ENCODE measurements around the gene RGS1.

RGS1 gene

GRCh38 chr1:192553741-192554140 lies 21.8 kb upstream of the RGS1 start (continued):
- TF ChIP-seq ZNF639 (tag by site-specific recombination; IDR thresholded peaks at IDR 0.05): no peak
- TF ChIP-seq BCL11B (tag by site-specific recombination; IDR thresholded peaks at IDR 0.05; ENCODE audit: low read depth): no peak
- TF ChIP-seq ZNF514 (tag by site-specific recombination; IDR thresholded peaks at IDR 0.05): no peak
- no peak for TF ChIP-seq ZNF510 (tag by site-specific recombination; IDR thresholded peaks at IDR 0.05; ENCODE audit: insufficient replicate concordance)
- TF ChIP-seq ZNF2 (tag by site-specific recombination; IDR thresholded peaks at IDR 0.05): no peak
- no peak for TF ChIP-seq ZNF292 (tag by site-specific recombination; IDR thresholded peaks at IDR 0.05; ENCODE audit: borderline replicate concordance, low read depth)

- H3K27ac ChIP-seq (ENCODE audit: extremely low read depth, low read depth, low read length): no peak overlapping the region
- H3K9me3 ChIP-seq (ENCODE audit: control insufficient read depth, insufficient read depth, low read depth, low read length): no peaks in the 10 kb centered on the region
- ChIA-PET POLR2A (no interaction called here), CTCF (no interaction called here)
- no peaks in the 10 kb centered on the region for H3K36me3 ChIP-seq (ENCODE audit: control insufficient read depth in 2 of 2, insufficient read depth in 1 of 2, low read length in 2 of 2)
- H3K4me1 ChIP-seq (ENCODE audit: control insufficient read depth, insufficient read depth, low read length): no peaks in the 10 kb centered on the region; the same call in 1 of the 2 replicates
- TF ChIP-seq SALL2 (tag by site-specific recombination; IDR thresholded peaks at IDR 0.05; ENCODE audit: borderline replicate concordance): no peak
- no peak for TF ChIP-seq GLIS1 (tag by site-specific recombination; IDR thresholded peaks at IDR 0.05)
- TF ChIP-seq ZNF501 (tag by site-specific recombination; IDR thresholded peaks at IDR 0.05): no peak
- H3K4me3 ChIP-seq (ENCODE audit: low read depth, low read length): no peak overlapping the region
These were observed 20.7 kb upstream of the RGS1 start for GRCh38 chr1:192554904-192555303.

- Histone ChIP-seq H3K4me1 (ENCODE audit: control insufficient read depth, insufficient read depth, low read length) (no peaks in the 10 kb centered on the region; the same call in 1 of the 2 replicates), H3K36me3 (ENCODE audit: control insufficient read depth in 2 of 2, insufficient read depth in 1 of 2, low read length in 2 of 2) (no peaks in the 10 kb centered on the region), H3K9me3 (ENCODE audit: control insufficient read depth, insufficient read depth, low read depth, low read length) (no peaks in the 10 kb centered on the region), H3K27ac (ENCODE audit: extremely low read depth, low read depth, low read length) (no peak overlapping the region), H3K4me3 (ENCODE audit: low read depth, low read length) (no peak overlapping the region)
- ChIA-PET CTCF (no interaction called here), POLR2A (no interaction called here)
- no peak for TF ChIP-seq MZF1 (tag by site-specific recombination; IDR thresholded peaks at IDR 0.05; ENCODE audit: borderline replicate concordance)
- TF ChIP-seq ZNF140 (tag by site-specific recombination; IDR thresholded peaks at IDR 0.05): no peak
- no peak for TF ChIP-seq ELK4 (IDR thresholded peaks at IDR 0.05; ENCODE audit: borderline replicate concordance, low read depth, low read length)
- no peak for TF ChIP-seq ZEB2 (tag by site-specific recombination; IDR thresholded peaks at IDR 0.05)
- TF ChIP-seq ZNF513 (tag by site-specific recombination; IDR thresholded peaks at IDR 0.05): no peak
- no peak for TF ChIP-seq PRDM10 (tag by site-specific recombination; IDR thresholded peaks at IDR 0.05)
- no peak for TF ChIP-seq GLIS1 (tag by site-specific recombination; IDR thresholded peaks at IDR 0.05)
- TF ChIP-seq GLIS2 (tag by site-specific recombination; IDR thresholded peaks at IDR 0.05): no peak
- TF ChIP-seq INSM2 (tag by site-specific recombination; IDR thresholded peaks at IDR 0.05): no peak
- no peak for TF ChIP-seq ZNF785 (tag by site-specific recombination; IDR thresholded peaks at IDR 0.05)
- no peak for TF ChIP-seq WT1 (tag by site-specific recombination; IDR thresholded peaks at IDR 0.05)
- TF ChIP-seq REPIN1 (tag by site-specific recombination; IDR thresholded peaks at IDR 0.05; ENCODE audit: low read depth): no peak
- TF ChIP-seq ZNF580 (tag by site-specific recombination; IDR thresholded peaks at IDR 0.05): no peak
- no peak for TF ChIP-seq ZNF623 (tag by site-specific recombination; IDR thresholded peaks at IDR 0.05)
- TF ChIP-seq SP7 (tag by site-specific recombination; IDR thresholded peaks at IDR 0.05): no peak
- no peak for TF ChIP-seq ZNF404 (tag by site-specific recombination; IDR thresholded peaks at IDR 0.05)
- no peak for TF ChIP-seq ZNF248 (tag by site-specific recombination; IDR thresholded peaks at IDR 0.05)
- no peak for TF ChIP-seq OSR2 (tag by site-specific recombination; IDR thresholded peaks at IDR 0.05)
These were observed 20.2 kb upstream of the RGS1 start for GRCh38 chr1:192555399-192555798.

All from HEK293 (cell line).